HG02870 (cell line): ENCODE results near the gene TLR9.
"Not testable (repeated sequence)": the region's sequence is repeated elsewhere in the genome, so short reads cannot be mapped to it uniquely, and the experiment has no call there.

Source experiments
- ATAC-seq: cut with Tn5 transposase; IDR thresholded peaks from one replicate; pipeline ENCODE4 v1.9.1; 2021; ENCODE audit warnings: mild to moderate bottlenecking, moderate library complexity; ENCODE audit not compliant: unreplicated experiment

TLR9 gene, protein sequence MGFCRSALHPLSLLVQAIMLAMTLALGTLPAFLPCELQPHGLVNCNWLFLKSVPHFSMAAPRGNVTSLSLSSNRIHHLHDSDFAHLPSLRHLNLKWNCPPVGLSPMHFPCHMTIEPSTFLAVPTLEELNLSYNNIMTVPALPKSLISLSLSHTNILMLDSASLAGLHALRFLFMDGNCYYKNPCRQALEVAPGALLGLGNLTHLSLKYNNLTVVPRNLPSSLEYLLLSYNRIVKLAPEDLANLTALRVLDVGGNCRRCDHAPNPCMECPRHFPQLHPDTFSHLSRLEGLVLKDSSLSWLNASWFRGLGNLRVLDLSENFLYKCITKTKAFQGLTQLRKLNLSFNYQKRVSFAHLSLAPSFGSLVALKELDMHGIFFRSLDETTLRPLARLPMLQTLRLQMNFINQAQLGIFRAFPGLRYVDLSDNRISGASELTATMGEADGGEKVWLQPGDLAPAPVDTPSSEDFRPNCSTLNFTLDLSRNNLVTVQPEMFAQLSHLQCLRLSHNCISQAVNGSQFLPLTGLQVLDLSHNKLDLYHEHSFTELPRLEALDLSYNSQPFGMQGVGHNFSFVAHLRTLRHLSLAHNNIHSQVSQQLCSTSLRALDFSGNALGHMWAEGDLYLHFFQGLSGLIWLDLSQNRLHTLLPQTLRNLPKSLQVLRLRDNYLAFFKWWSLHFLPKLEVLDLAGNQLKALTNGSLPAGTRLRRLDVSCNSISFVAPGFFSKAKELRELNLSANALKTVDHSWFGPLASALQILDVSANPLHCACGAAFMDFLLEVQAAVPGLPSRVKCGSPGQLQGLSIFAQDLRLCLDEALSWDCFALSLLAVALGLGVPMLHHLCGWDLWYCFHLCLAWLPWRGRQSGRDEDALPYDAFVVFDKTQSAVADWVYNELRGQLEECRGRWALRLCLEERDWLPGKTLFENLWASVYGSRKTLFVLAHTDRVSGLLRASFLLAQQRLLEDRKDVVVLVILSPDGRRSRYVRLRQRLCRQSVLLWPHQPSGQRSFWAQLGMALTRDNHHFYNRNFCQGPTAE

DNA sequence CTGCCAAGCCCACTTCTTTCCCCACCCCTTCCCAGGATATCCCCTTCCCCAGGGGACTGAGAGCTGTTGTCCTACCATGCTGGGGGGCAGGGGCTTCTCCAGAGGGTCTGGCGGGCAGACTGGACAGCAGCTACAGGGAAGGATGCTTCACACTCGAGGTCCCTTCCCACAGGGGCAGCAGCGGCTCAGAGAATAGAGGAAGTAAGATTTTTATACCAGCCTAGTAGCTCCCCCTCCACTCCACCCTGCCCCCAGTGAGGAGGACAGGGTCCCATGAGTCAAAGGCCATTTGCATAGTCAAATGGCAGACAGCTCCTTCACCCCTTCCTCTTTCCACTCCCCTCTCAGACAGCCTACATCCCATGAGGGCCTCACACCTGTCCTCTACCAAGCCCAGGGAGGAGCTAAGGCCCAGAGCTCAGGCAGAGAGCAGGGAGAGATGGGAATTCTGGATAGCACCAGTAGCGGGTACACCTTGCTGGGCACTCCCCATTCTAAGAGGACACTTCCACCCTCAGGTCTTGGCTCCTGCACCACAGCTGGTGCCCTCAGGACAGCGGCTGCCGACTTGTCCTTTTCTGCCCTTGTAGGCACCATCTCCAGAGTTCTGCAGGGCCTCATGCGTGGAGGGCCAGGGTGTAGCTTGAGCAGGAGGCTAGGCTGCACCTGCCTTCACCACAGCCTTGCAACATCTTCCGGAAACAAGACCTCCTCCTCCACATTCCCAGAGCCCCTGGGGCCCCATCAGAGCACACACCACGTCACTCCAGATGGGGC lies at the start of gene TLR9:
Gene TLR9, minus strand, starts transcription at position 194 of the 777 bp plus-strand sequence. Its CDS starts 116 bp downstream, at position 78.
- ATAC-seq = peak; percentile 71

DNA sequence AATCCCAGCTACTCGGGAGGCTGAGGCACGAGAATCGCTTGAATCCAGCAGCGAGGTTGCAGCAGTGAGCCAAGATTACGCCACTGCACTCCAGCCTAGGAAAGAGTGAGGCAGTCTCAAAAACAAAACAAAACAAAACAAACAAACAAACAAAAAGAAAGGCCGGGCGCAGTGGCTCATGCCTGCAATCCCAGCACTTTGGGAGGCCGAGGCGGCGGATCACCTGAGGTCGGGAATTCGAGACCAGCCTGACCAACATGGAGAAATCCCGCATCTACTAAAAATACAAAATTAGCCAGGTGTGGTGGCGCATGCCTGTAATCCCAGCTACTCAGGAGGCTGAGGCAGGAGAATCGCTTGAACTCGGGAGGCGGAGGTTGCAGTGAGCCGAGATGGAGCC lies 49.3 kb upstream of the TLR9 start:
- not testable (repeated sequence) for ATAC-seq

DNA sequence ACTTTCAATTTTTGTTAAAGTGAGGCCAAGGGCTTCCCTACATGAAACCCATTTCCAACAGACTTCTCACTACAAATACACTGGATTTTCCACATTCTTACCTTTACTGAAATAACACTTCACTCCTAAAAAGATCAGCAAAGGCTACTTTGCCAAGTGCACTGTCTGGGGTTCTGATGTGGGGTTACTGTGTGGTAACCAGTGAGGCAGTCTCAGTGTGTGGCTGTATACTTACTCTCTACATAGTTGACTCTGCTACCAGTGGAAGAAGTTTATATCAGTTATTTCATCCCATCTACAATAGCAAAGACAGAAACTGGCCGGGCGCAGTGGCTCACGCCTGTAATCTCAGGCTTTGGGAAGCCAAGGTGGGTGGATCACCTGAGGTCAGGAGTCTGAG lies 47.4 kb upstream of the TLR9 start:
- no peak for ATAC-seq

DNA sequence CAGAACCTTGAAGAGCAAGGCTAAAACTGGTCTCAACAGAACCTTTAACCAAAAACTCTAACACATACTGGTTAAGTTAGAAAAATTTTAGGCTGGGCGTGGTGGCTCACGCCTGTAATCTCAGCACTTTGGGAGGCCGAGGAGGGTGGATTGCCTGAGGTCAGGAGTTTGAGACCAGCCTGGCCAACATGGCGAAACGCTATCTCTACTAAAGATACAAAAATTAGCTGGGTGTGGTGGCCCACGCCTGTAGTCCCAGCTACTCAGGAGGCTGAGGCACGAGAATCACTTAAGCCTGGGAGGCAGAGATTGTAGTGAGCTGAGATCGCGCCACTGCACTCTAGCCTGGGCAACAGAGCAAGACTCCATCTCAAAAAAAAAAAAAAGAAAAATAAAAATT lies 46.7 kb upstream of the TLR9 start:
- not testable (repeated sequence) for ATAC-seq

DNA sequence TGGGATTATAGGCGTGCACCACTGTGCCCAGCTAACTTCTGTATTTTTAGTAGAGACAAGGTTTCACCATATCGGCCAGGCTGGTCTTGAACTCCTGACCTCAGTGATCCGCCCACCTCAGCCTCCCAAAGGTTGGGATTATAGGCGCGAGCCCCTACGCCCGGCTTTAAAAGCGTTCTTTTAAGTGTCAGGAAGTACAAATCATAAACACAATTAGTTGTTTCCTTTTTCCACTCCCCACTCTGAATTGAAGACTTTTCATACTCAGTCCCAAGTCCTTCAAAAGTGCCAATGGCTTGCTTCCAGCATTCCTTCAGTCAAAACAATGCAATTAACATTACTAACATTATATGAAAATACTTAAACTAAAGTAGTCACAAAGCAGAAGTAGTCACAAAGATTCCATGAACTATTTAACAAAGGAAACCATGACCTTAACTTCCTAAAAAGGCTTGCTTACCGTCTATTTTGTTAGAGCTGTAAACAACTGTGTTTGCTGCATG lies 44.9 kb upstream of the TLR9 start:
- ATAC-seq = no peak

DNA sequence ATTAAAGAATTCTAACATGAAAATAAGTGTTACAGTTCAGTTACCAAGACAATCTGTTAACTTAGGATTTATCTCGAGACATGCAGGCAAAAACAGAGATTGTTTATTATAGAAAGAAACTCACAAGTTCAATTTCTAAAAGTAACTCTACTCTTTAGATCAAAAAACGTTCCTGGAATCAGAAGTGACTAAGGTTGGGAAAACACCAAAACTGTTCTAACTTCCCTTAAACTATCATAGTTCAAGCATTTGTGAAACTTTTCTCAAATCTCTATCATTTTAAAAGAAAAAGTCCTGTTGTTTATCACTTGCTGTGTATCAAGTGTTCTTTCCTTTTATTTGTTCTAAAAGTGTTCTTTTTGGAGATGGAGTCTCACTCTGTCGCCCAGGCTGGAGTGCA lies 44.3 kb upstream of the TLR9 start:
- ATAC-seq = no peak

DNA sequence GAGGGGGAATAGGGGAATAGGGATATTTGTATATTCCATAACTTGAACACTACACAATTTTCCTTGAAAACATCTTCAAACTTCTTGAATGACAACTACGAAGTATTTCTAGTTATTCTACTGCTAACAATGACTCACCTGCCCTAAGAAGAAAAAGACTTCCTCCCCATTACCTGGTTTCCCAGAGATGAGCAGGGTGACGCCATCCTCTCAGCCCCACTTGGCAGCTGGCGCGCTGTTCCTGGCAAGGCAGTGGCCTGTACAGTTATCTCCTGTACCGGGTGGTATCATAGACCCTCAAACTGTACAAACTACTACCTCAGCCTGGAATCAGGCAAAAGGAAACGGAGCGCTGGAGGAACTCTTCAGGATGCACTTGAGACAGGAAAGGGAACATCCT lies 42.6 kb upstream of the TLR9 start:
- no peak for ATAC-seq

DNA sequence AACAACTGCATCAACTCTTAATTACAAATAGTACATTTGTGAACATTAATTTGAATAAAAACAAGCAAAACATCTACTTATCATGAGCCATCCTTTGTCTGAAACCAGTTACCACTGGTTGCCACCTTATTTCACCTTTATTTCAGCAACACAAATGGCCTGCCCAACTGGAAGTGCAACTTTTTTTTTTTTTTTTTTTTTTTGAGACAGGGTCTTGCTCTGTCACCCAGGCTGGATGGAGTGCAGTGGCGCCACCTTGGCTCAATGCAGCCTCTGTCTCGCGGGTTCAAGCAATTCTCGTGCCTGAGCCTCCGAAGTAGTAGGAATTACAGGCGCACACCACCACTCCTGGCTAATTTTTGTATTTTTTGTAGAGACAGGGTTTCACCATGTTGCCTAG lies 39.9 kb upstream of the TLR9 start:
- no peak for ATAC-seq

DNA sequence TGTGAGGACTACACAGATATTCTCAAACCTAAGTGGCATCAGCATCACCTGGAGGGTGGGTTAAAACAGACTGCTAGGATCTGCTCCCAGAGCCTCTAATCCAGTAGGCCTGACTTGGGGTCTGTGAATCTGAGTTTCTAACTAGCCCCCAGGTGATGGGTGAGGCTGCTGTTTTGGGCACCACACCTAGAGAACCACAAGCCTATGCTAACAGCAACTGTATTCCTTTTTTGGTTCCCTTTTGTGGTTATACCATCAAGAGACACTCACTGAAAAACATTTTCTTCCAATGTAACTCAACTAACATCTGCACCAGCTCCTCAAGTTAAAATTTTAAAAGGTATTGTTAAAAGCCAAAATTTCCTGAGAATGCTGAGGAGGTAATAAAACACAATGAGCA lies 37.0 kb upstream of the TLR9 start:
- no peak for ATAC-seq

DNA sequence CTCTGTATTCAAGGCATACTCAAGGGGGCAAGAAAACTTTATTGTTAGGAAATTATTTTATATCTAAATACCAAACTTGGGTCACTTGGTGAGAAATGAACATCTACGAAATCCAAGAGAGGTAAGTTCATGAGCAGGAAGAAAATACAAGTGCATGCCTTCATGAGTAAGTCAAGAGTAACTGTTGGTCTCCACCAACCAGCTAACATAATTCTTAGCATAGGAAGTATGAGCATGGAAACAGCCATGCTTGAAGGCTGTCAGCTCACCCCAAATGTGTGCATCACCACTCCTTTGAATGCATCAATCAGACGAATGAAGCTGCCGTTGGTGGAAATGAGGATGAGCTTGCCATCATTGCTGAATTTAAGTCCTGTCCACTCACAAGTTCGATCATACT lies 34.0 kb upstream of the TLR9 start:
- ATAC-seq = no peak

DNA sequence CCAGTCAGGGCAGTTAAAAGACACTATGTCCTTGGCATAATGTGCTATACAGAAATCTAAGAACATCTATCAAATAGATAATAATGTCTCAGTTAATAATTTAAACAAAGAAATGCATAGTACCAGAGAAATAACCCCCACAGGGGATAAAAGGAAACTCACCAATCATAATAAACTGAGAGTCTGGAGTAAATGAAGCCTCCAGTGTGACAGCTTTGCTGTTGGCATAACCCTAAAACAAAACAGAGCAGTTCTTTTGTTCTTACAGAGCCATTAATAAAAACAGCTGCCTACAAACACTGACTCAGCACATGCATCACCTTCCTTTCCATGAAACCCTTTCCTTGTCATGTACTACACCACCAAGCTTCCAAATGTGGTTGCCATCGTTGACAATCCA lies 33.6 kb upstream of the TLR9 start:
- ATAC-seq = no peak

DNA sequence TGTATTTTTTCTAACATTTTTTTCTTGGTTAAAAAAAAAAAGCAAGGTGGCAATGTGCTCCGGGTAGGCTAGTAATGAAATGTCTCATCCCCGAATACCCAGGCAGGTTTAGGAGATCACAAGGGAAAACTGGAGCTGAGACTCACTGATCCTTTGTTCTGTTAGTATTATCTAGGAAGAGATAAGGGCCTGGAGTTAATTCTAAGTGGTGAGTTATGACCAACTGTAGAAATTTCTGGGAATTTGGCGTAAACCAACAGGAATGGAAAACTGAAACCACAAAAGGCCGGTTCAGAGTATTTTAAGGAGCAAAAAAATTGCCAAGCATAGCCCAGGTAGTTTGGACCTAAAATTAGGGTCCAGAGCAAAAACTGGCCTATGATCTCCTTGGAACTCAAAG lies 32.5 kb upstream of the TLR9 start:
- ATAC-seq = no peak

DNA sequence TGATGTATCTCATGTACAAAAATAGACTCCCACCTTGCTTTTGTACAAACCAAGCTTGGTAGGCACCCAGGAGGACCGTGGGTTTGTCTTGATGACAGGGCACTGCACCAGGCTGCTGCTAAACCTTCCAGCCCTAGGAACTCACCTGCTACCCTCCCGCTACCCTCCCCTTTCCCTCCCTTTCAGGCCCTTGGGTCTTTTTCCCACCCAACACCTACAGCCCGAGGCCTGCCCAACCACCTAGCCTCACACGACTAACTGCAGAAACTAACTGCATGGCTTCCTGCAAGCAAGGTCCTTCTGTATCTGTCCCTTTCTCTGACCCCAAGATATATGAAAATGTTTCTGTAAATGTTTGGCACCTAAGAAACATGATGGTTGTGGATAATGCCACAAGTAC lies 31.2 kb upstream of the TLR9 start:
- no peak for ATAC-seq

DNA sequence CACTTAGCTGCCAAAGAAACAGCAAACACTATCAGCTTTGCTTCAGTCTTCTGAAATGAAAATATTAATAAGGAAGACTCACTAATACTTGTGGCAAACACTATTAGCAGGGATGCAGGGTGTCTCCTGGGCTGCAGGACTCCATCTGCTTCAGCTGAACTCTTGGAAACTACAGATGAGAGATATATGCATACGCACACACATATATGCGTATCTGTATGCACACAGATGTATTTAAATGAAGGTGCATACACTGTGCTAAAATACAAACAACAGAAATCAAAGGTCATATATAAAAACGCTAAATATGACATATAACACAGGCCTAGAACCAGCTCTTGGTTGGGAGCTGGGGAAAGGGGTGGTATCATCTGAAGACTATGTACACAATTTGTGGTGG lies 30.7 kb upstream of the TLR9 start:
- no peak for ATAC-seq

DNA sequence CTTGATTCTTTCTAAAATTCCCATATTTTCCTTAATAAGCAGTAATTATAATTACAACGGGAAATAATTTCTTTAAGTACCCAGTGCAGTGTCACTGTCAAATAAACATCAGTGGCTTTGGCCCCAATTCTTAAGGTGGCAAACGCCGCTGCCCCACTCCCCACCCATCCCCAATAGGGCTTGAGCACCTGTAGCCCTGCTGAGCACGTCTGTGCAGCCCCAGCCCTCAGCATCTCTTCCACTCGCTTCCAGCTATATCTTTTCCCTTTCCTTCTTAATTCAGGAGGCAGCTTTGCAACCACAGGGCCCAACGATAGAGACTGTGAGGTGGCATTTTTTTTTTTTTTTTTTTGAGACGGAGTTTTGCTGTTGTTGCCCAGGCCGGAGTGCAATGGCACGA lies 29.2 kb upstream of the TLR9 start:
- no peak for ATAC-seq

DNA sequence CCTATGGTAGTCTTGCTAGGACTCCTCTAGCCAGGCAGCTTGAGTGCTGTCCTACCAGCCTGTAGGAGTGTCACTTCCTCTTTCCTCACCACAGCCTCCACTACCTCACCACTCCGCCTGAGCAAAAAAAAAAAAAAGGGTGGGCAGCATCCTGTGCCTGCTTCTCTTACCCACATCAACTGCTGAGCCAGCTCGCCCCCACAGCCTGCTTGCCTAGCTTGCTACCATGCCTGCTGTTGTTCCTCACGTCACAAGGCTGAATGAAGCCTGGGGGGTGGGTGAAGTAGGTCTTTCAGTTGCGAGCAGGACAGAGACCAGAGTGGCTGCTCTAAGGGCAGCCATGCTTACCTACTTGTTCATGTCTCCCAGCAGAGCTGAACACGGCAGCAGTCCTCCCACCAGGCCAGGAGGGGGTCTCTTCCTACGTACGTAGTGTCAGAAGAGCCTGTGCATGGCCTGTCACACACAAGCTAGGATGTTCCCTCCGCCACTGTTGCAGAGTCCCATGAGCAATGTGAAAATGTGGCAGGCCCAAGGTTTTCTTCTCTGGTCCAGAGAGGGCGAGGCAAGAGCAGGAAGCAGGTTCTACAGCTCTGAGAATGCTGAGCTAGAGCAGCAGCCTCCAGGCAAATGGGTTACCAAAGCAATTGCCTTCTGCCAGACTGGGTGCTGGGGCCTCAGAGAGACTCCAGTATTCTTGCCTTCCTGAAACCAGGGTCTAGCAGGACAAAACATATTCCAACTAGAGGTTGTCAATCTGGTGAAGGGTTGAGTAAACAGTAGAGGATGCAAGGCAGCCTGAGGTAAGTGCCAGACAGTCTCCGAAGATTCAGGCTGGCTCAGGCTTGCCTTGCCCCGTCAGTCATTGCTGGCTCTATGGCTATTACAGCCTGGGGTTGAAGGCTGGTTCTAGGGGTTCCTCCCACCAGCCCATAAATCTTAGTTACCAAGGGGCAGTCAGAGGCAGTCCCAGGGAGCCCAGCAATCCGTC lies 28.2 kb upstream of the TLR9 start:
- peak; percentile 72 for ATAC-seq

DNA sequence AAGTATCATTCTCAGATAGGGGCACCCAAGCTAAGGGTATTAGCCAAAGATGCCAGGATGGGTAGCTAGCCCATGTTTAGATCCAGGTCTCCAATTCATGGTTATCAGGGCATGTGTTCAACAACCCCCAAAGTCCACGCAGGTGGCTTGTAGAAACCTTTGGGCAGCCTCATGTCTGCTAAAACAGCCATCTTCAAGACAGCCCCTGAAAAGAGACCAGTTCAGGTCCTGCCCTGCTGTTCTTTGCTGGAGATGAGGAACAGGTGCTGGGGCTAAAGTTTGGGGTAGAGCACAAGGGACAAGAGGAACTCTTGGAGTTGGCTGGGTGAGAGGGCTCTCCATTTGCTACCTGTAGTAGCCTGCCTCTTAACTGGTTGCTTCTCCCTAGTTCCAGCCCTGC lies 24.7 kb upstream of the TLR9 start:
- ATAC-seq = no peak

DNA sequence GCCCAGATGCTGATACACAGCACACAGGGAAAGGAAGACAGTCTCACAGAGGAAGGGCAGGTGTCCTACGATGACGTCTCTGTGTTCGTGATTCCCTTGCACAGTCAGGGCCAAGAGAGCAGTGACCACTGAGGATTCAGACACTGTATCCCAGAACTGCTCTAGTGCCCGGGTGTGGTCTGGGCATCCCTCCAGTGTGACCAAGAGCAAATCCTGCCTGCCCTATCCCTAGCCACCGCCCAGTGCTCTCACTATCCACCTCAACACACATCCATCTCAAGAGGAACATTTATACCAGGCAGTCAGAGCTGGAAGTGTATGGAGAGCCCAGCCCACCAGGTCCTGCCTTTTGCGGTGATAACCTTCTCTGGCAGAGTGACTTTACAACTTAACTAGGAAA lies 24.2 kb upstream of the TLR9 start:
- ATAC-seq = no peak

DNA sequence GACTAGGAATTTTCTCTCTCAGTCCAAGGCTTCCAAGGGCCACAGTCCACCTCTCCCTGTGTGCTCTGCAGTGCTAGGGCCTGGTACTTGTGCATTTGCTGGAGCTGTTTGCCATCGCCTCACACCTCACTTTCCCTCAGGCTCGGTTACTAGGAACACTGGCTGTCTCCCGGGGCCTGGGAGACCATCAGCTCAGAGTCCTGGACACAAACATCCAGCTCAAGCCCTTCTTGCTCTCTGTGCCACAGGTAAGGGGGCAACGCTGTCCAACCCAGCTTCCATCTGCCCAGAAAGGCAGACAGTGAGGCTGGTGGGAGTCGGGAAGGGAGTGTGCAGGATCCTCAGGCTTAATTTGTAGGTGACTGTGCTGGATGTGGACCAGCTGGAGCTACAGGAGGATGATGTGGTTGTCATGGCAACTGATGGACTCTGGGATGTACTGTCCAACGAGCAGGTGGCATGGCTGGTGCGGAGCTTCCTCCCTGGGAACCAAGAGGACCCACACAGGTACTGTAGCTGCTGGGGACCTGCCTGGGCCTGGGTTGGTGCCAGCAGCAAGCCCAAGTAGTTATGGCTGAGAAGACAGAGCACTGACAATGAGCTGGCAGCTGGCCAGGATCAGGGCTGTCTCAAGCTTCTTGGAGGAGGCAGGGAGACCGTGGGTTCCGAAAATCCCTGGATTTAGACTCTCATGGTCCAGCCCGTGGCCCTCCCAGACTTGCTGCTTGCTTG lies 23.5 kb upstream of the TLR9 start:
- no peak for ATAC-seq
